ENCODE results near the gene P3H4. TPM values are rescaled to one million over a fixed set of nuclear protein-coding genes. Genes with fewer than 3 reads are reported as not detected.

The P3H4 gene
- total RNA-seq, 1 donor from 2014 or later, result 51.2 TPM

DNA sequence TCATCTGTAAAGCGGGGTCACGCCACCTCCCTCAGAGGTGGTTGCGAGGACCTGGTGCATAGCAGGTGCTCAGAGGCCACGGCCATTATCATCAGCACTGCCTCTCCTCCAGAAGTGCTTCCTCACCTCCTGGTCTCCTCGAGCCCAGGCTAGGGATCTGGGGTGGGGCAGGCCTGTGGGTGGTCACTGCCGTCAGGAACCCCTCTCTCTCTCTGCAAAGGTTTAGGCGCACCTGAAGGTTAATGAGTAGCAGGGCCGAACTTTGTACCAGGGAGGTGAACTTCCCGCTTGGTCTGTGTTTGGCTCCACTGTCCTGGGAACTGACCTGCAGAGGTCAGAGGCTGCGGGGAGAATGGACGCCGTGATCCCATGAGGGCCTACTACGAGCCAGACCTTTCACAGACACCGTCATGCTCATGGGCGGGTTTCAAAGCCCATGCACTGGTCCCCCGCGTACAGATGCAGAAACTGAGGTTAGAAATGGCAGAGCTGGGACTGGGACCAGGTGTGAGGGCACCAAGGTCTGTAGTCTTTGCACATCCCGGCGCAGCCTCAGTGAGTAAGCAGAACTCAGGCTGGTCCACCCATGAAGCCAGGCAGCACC lies 39.1 kb downstream of the P3H4 start:
- no peak for DNase-seq (ENCODE audit: low read depth in 2 of 2)

GRCh38 chr17:41772218-41772585 lies 39.5 kb downstream of the P3H4 start:
- DNase-seq (ENCODE audit: low read depth in 2 of 2), result no peak

DNA sequence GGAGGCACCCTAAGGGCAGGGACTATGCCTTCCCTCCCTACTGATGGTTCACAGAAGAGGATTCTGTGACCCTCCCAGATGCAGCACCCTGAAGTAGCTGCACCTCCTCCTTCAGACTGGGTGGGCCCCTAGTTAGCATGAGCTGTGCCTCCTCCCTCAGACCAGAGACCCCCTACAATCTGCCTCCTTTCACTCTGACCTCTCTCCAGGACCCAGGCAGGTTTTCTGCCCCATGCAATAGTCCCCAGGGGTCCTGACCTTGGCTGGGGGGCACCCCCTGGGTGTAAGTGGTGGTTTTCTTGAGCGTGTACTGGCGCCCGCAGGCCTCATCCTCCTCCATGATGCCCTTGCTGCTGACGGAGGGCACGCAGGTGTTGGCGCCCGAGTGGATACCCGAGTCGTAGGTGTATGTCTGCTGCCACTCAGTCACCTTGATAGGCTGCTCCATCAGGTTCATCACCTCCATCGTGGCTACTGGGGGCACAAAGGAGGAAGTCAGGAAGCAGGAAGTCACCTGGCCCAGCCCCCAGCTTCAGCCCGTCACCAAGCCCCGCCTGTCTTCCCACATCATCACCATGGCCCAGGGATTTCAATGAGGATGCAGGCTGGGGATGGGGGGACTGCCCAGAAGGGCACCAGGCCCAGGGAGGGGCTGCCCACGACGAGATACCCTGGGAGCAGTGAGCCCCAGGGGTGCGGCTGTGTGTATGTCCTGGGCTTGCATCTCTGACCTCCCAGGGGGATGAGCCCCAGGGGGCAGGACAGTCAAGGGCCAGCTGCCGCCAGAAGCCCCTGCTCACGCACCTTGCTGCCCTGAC lies 40.2 kb downstream of the P3H4 start:
- no peak for DNase-seq (ENCODE audit: low read depth in 2 of 2)

DNA sequence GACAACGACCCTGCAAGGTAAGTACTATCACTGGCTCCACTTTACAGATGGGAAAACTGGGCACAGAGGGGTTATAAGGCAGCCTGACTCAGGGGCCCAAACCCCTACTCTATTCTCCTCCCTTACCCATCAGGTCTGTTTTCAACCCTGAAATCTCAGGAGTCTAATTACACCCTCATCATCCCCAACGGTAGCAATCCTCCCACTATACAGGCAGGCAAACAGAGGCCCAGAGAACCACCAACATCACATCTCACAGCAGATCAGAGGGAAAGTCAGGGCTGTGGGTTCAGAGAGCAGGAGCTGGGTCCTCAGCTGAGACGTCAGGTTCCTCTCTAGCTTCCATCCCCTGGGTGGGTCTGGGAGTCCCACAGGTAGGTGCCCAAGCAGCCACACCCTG lies 41.8 kb downstream of the P3H4 start:
- no peak for DNase-seq (ENCODE audit: low read depth in 2 of 2)

- no peak for DNase-seq (ENCODE audit: low read depth in 2 of 2)
Observed at GRCh38 chr17:41769346-41769862, 42.3 kb downstream of the P3H4 start.

DNA sequence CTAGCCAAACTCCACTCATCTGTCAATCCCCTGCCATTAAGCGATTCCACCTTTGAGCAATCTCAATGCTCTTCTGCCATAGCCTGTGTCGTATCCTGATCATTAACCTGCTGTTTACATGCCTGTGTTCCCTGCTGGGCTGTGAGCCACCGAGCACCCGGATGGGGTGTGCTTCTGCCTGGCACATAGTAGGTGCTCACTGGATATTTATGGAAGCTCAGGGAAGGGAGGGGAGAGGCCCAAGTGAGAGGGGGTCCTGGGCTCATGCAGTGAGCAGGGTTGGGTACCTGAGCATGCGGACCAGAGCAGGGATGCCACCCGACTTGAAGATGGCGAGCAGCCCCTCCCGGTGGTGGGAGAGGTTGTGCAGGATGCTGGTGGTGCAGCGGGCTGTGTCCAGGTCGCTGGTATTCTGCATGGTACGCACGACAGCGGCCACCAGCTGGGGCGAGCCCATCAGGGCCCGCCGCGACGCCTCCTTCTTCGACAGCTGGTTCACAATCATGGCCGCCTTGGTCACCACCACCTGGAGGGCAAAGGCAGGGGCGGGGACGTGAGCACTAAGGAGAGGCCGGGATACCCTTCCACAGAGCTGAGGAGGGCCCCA lies 43.0 kb downstream of the P3H4 start:
- DNase-seq (ENCODE audit: low read depth in 2 of 2), result no peak

- peak in 1 of 2 donors; percentile 1 for DNase-seq (ENCODE audit: low read depth in 2 of 2)
Observed at GRCh38 chr17:41767324-41768042, 44.3 kb downstream of the P3H4 start.

- no peak for DNase-seq (ENCODE audit: low read depth in 2 of 2)
Observed at GRCh38 chr17:41766135-41766534, 45.6 kb downstream of the P3H4 start.

GRCh38 chr17:41763327-41763726 lies 48.4 kb downstream of the P3H4 start:
- no peak for DNase-seq (ENCODE audit: low read depth in 2 of 2)

- no peak for DNase-seq (ENCODE audit: low read depth in 2 of 2)
Observed at GRCh38 chr17:41762841-41763240, 48.9 kb downstream of the P3H4 start.

GRCh38 chr17:41762391-41762790 lies 49.4 kb downstream of the P3H4 start:
- no peak for DNase-seq (ENCODE audit: low read depth in 2 of 2)

DNA sequence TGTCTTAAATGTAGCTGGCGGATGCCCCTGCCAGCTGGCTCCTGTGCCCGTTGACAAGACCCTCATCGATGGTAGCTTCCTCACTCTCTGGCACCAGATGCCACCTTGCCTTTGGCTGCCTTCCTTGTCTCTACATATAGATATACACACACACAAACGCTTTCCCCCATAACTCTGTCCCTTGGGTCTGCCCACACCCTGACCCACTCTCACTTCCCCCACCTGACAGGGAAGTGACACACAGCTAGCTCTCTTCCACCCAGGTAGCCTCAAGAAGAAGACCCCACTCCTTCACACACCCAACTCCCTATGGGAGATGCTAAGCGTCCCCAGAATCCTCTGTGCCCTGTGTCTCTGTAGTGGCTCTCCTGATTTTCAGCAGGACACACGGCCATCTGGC lies 50.9 kb downstream of the P3H4 start:
- no peak for DNase-seq (ENCODE audit: low read depth in 2 of 2)

GRCh38 chr17:41758601-41759000 lies 53.1 kb downstream of the P3H4 start:
- no peak for DNase-seq (ENCODE audit: low read depth in 2 of 2)

GRCh38 chr17:41754066-41754465 lies 57.7 kb downstream of the P3H4 start:
- no peak for DNase-seq (ENCODE audit: low read depth in 2 of 2)

Other genes with a start within 250 kb of the P3H4 start
- not detected in 2 replicates for gene KRT9, start 239.9 kb downstream of the P3H4 start, total RNA-seq
- not detected in 2 replicates for gene KRT14, start 225.1 kb downstream of the P3H4 start, total RNA-seq
- not detected in 2 replicates for gene KRT16, start 199.2 kb downstream of the P3H4 start, total RNA-seq
- gene KRT17, start 187.4 kb downstream of the P3H4 start, total RNA-seq, result 0.22 TPM in 1 of 2 replicates, not detected in the other
- gene EIF1, start 123.1 kb downstream of the P3H4 start, total RNA-seq, result 41.2 and 82.5 TPM in 2 replicates
- gene GAST, start 99.6 kb downstream of the P3H4 start, total RNA-seq, result not detected in 2 replicates
- gene HAP1, start 77.3 kb downstream of the P3H4 start, total RNA-seq, result under 0.01 and 0.20 TPM in 2 replicates
- 216 and 333 TPM in 2 replicates for gene JUP, start 25.2 kb downstream of the P3H4 start, total RNA-seq
- 95.7 and 106 TPM in 2 replicates for gene FKBP10, start 1.1 kb upstream of the P3H4 start, total RNA-seq
- gene NT5C3B, start 24.3 kb upstream of the P3H4 start, total RNA-seq, result 64.7 and 74.5 TPM in 2 replicates
- gene KLHL10, start 25.9 kb upstream of the P3H4 start, total RNA-seq, result not detected in 2 replicates
- 18.1 and 26.6 TPM in 2 replicates for gene KLHL11, start 53.5 kb upstream of the P3H4 start, total RNA-seq
- 167 and 203 TPM in 2 replicates for gene ACLY, start 107.0 kb upstream of the P3H4 start, total RNA-seq
- under 0.01 TPM in 2 replicates for gene ODAD4, start 118.7 kb upstream of the P3H4 start, total RNA-seq
- 38.8 and 45.6 TPM in 2 replicates for gene CNP, start 154.8 kb upstream of the P3H4 start, total RNA-seq
- 56.0 and 60.1 TPM in 2 replicates for gene DNAJC7, start 205.5 kb upstream of the P3H4 start, total RNA-seq
- 30.1 and 38.1 TPM in 2 replicates for gene NKIRAS2, start 208.1 kb upstream of the P3H4 start, total RNA-seq
- 0.20 and 0.22 TPM in 2 replicates for gene C17orf113, start 238.7 kb upstream of the P3H4 start, total RNA-seq

Data from lung microvascular endothelial cell (primary cell).